RWPE2 (cell line): ENCODE data around the gene B4GALT2.

ENCODE experiments used
- ATAC-seq: fragments of 200-7000 bp; cut with Tn5 transposase; 3 replicates; pipeline ENCODE4 v1.9.1; 2021; ENCODE audit warnings: low read depth
- DNase-seq: peaks from one replicate; pipeline ENCODE4 v3.0.0-alpha.2; 2020; ENCODE audit warnings: low spot score
- H3K27ac ChIP-seq: fragments of 450-650 bp; 2 replicates; pipeline ENCODE4 v1.5.1; 2017; ENCODE audit warnings: mild to moderate bottlenecking; ENCODE audit not compliant: poor library complexity, severe bottlenecking
- H3K27me3 ChIP-seq: fragments of 250-450 bp; sonication (Bioruptor Pico); 2 replicates; pipeline ENCODE4 v1.5.1; 2021; ENCODE audit warnings: mild to moderate bottlenecking, moderate library complexity; ENCODE audit not compliant: insufficient read depth, poor library complexity, severe bottlenecking
- H3K36me3 ChIP-seq: fragments of 250-450 bp; sonication (Bioruptor Pico); 2 replicates; pipeline ENCODE4 v1.5.1; 2020; ENCODE audit warnings: low read depth, mild to moderate bottlenecking, moderate library complexity
- H3K4me1 ChIP-seq: fragments of 250-450 bp; sonication (Bioruptor Pico); 2 replicates; pipeline ENCODE4 v1.5.1; 2021; ENCODE audit warnings: mild to moderate bottlenecking, moderate library complexity; ENCODE audit not compliant: insufficient read depth, poor library complexity, severe bottlenecking
- H3K4me3 ChIP-seq: fragments of 250-450 bp; sonication (Bioruptor Pico); 2 replicates; pipeline ENCODE4 v1.5.1; 2021; ENCODE audit warnings: mild to moderate bottlenecking, moderate library complexity; ENCODE audit not compliant: severe bottlenecking
- H3K9me3 ChIP-seq: fragments of 250-450 bp; sonication (Bioruptor Pico); 2 replicates; pipeline ENCODE4 v1.5.1; 2021; ENCODE audit warnings: mild to moderate bottlenecking, moderate library complexity; ENCODE audit not compliant: severe bottlenecking
- TF ChIP-seq, protein P1 (sequence below): fragments of 450-650 bp; IDR thresholded peaks from one replicate; pipeline ENCODE4 v1.5.1; 2017; ENCODE audit warnings: mild to moderate bottlenecking, moderate library complexity; ENCODE audit not compliant: poor library complexity, severe bottlenecking

Gene B4GALT2

GRCh38 chr1:44008259-44008658, 29.2 kb downstream of the B4GALT2 start:
- Histone ChIP-seq H3K4me1 (no peaks in the 10 kb centered on the region), H3K27me3 (no peaks in the 10 kb centered on the region)

DNA sequence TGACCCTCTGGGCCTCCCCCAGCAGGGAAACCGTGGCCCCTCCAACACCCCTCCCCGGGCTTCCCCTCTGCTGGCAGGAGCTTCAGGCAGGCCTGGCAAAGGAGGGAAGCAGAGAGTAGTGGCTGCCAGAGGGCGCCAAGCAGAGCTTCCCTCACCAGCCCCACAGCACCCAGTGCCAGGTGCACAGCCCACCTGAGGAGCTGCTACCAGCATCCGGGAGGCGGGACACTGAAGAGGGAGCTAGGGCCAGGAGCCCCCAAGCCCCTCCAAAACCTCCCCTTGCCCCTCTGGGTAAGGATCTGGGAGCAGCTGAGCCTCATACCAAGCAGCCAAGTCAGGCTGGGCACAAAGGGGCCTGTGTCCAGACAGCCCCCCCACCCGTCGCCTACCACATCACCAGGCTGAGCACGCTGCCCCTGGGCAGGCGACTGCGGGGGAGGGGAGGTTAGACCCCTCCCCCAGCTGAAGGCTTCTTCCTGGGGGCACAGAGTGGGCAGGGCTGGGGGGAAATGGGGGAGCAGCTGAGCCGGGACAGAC, 32.0 kb downstream of the B4GALT2 start:
- Histone ChIP-seq H3K9me3 (no peaks in the 10 kb centered on the region), H3K36me3 (0 out of 2 replicates have a peak, but pooled peaks cover 2% of the 10 kb centered on the region), H3K27ac (no peak overlapping the region), H3K27me3 (no peaks in the 10 kb centered on the region), H3K4me1 (no peaks in the 10 kb centered on the region), H3K4me3 (no peak overlapping the region)
- no peak for ATAC-seq
- no peak for DNase-seq
- TF ChIP-seq, protein P1, sequence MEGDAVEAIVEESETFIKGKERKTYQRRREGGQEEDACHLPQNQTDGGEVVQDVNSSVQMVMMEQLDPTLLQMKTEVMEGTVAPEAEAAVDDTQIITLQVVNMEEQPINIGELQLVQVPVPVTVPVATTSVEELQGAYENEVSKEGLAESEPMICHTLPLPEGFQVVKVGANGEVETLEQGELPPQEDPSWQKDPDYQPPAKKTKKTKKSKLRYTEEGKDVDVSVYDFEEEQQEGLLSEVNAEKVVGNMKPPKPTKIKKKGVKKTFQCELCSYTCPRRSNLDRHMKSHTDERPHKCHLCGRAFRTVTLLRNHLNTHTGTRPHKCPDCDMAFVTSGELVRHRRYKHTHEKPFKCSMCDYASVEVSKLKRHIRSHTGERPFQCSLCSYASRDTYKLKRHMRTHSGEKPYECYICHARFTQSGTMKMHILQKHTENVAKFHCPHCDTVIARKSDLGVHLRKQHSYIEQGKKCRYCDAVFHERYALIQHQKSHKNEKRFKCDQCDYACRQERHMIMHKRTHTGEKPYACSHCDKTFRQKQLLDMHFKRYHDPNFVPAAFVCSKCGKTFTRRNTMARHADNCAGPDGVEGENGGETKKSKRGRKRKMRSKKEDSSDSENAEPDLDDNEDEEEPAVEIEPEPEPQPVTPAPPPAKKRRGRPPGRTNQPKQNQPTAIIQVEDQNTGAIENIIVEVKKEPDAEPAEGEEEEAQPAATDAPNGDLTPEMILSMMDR, result no peak

More at GRCh38 chr1:44008259-44008658, 29.2 kb downstream of the B4GALT2 start:
- H3K36me3 ChIP-seq, result peaks cover 13% of the 10 kb centered on the region; the same call in 1 of the 2 replicates
- H3K27ac ChIP-seq, result no peak overlapping the region
- ATAC-seq (no peak), DNase-seq (no peak)
- TF ChIP-seq, protein P1, result no peak
- H3K4me3 ChIP-seq, result no peak overlapping the region
- no peaks in the 10 kb centered on the region for H3K9me3 ChIP-seq

DNA sequence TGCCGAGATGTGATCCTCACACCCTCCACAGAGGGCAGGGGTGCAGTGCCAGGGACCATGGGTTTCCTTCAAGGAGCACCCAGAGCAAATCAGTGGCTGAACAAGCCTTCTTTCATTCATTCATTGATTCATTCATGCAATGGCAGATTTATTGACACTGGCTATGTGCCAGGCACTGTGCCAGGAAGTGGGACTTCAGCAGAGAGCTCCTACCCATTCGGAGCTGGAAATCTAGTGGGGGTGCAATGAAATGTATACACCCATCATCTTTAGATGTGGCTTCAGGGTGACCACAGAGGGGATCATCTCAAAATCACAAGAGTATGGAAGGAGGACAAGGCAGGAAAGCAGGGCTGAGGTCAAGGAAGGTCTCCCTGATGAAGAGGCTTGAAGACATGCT, 33.4 kb downstream of the B4GALT2 start:
- no peak for ATAC-seq
- no peak overlapping the region for H3K27ac ChIP-seq
- no peaks in the 10 kb centered on the region for H3K9me3 ChIP-seq
- TF ChIP-seq, protein P1, result no peak
- no peaks in the 10 kb centered on the region for H3K4me1 ChIP-seq
- no peak for DNase-seq
- no peaks in the 10 kb centered on the region for H3K27me3 ChIP-seq
- no peaks in the 10 kb centered on the region for H3K36me3 ChIP-seq
- H3K4me3 ChIP-seq, result no peak overlapping the region

DNA sequence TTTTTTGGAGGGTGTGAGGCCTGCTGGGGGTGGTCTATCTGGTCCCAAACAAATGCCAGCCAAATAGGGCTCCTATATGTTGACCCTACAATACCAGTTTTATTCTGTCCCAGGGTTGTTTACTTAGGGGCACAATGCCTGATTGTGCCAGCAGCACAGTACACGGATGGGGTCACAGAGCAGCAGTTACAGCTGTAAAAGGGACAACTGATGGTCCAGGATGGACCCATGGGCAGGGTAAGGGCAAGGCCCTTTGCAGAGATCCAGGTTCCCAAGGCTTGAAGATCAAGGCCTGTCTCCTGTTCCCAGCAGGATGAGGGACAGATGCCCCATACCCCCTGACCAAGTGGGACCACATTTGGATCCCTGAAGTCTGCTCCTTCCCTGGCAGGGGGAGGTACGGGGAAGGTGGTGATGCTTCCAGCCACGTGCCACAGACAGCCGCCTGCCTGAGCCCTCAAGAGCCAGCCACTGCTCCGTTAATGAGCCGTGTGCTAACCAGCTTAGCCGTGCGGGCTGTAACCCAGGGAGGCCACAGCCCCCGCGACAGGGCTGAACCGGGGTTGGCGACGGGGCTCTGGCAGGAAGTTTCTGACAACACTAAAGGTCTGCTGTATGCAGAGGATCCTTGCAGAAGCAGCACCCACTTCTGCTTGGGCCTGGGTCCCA, 34.1 kb downstream of the B4GALT2 start:
- ATAC-seq (no peak), DNase-seq (peak; percentile 47)
- no peaks in the 10 kb centered on the region for H3K4me1 ChIP-seq
- no peaks in the 10 kb centered on the region for H3K9me3 ChIP-seq
- H3K27me3 ChIP-seq, result no peaks in the 10 kb centered on the region
- H3K4me3 ChIP-seq, result no peak overlapping the region
- no peak overlapping the region for H3K27ac ChIP-seq
- no peaks in the 10 kb centered on the region for H3K36me3 ChIP-seq
- TF ChIP-seq, protein P1, result no peak

DNA sequence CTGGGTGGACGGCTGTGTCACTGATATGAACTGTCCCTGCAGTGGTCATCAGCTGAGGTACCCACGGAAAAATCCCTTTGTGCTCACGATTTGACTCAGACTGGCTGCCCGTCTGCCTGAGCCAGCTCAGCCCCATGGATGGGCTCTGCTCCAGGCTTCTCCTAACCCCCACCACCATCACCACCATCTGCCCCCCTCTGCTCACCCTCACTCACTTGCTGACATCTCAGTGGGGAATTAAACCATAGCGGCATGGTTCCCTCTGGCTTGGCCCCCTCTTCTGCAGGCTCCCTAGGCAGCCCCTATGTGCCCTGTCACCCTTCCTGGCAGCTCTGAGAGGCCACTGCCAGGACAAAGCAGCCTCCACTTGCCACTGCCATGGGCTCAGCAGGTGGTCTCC, 34.9 kb downstream of the B4GALT2 start:
- DNase-seq, result no peak
- Histone ChIP-seq H3K4me3 (no peak overlapping the region), H3K36me3 (peaks cover 4% of the 10 kb centered on the region; the same call in 1 of the 2 replicates), H3K27ac (no peak overlapping the region), H3K27me3 (no peaks in the 10 kb centered on the region), H3K4me1 (no peaks in the 10 kb centered on the region), H3K9me3 (no peaks in the 10 kb centered on the region)
- TF ChIP-seq, protein P1, result no peak
- no peak for ATAC-seq
